OCI-LY7 (cell line): ENCODE results near the gene SFXN5.

Experiments used
- CTCF ChIP-seq: fragments of 200-600 bp; sonication (generic); conservative IDR thresholded peaks from 2 replicates; pipeline ENCODE4 v1.5.1; 2014; ENCODE audit warnings: mild to moderate bottlenecking, antibody characterized with exemption, low read length, moderate library complexity, mixed read lengths
- EZH2phosphoT487 ChIP-seq: fragments of 200-600 bp; sonication (generic); IDR thresholded peaks from 2 replicates; pipeline ENCODE4 v1.6.1; 2018; ENCODE audit warnings: low read depth, borderline replicate concordance, mild to moderate bottlenecking, mixed run types, antibody characterized with exemption, low read length, moderate library complexity, mixed read lengths

- peak; percentile 79 for TF ChIP-seq CTCF
- TF ChIP-seq EZH2phosphoT487: no peak
Observed at GRCh38 chr2:72892506-72893173, 178.9 kb downstream of the SFXN5 start.
